GM12892 (cell line): Measurements from ENCODE around the gene UBE2F.

ENCODE experiments used
- DNase-seq: peaks from one replicate; pipeline ENCODE4 v3.0.0; 2011; ENCODE audit not compliant: insufficient read length
- FAIRE-seq: peaks from 2 replicates; lab custom pipeline; 2011; peaks lifted over from hg19 to GRCh38; lab: Jason Lieb, UNC
- POLR2A ChIP-seq: IDR thresholded peaks from 2 replicates; pipeline ENCODE4 v1.6.1; 2011; ENCODE audit warnings: low read depth, low read length, control low read depth
- POLR2AphosphoS5 ChIP-seq: IDR thresholded peaks from 2 replicates; pipeline ENCODE4 v1.6.1; 2011; ENCODE audit warnings: low read depth, low read length, control low read depth
- TAF1 ChIP-seq: IDR thresholded peaks from 2 replicates; pipeline ENCODE4 v1.6.1; 2011; ENCODE audit warnings: low read depth, mild to moderate bottlenecking, control low read depth, low read length, borderline replicate concordance

Gene UBE2F

DNA sequence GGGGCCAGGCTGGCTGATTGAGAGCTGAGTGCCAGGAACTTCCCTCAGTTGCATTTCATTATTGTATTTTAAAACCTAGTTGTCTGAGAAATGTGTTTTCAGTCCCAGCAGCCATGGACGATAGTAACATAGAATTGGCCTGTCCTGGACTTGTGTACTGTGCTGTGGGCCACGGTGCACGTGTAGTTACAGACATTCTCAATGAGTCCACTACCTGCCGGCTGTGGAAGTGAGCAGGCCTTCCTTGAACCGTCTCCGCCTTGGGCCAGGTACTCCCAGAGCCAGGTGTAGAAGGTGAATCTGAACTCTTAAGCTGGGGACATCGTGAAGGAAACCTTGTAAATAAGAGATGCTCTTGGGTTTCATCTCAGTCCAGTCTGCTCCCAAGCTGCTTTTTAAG lies 47.0 kb downstream of the UBE2F start:
- DNase-seq (no peak), FAIRE-seq (no peak)
- TF ChIP-seq TAF1: no peak
- no peak for TF ChIP-seq POLR2A
- no peak for TF ChIP-seq POLR2AphosphoS5

DNA sequence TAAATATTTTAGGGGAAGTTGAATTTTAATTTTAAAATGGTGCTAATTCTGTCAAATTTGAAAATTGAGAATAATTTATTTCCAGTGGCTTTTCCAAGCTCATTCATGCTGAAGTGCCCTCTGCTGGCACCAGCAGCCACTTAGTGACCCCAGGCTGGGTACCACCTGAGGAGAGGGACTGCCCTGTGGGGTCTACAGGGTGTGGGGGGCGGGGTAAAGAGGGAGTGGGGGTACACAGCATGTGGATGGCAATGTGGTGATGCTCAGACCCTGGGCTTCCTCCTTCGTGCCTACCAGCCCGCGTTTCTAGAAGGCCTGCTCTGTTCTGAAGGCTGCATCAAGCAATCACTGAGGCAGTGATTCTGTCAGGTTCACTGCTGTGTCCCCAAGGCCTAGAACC lies 48.9 kb downstream of the UBE2F start:
- DNase-seq (no peak), FAIRE-seq (no peak)
- TF ChIP-seq TAF1 (no peak), POLR2A (no peak), POLR2AphosphoS5 (no peak)

DNA sequence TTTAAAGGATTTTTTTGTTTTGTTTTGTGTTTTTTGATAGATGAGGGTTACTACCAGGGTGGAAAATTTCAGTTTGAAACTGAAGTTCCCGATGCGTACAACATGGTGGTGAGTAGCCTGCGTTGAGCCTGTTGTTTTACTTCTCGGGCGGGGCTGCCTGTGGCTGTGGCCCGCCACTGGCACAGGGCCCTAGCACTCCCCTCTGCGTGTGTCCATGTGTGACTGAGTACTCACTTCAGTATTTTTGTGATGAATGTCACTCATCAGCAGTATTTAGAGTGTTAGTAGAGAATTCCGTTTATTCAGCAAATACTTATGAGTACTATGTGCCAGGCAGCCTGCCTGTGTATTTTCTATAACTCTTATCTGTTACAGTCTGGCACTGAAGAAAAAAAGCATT lies 49.7 kb downstream of the UBE2F start:
- DNase-seq (no peak), FAIRE-seq (no peak)
- TF ChIP-seq POLR2AphosphoS5 (no peak), POLR2A (no peak), TAF1 (no peak)

DNA sequence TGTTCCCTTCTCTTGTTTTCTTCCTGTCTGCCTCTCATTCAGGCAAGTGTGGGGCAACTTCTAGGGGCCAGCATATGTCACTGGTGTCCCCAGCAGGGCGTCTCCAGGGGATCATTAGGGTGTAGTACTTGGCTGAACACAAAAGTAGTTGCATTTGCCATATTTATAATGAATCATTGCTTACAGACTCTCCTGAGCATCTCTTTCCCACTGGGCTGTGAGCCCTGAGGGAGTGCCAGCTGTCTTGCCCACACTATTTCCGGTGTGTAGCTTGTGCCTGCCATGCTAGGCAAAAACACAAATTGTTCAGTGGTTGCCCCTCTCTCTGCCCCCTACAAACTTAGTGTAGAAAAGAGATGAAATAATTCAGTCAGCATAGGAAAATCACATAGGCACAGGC lies 53.1 kb downstream of the UBE2F start:
- TF ChIP-seq POLR2A (no peak), POLR2AphosphoS5 (no peak), TAF1 (no peak)
- DNase-seq (no peak), FAIRE-seq (no peak)

DNA sequence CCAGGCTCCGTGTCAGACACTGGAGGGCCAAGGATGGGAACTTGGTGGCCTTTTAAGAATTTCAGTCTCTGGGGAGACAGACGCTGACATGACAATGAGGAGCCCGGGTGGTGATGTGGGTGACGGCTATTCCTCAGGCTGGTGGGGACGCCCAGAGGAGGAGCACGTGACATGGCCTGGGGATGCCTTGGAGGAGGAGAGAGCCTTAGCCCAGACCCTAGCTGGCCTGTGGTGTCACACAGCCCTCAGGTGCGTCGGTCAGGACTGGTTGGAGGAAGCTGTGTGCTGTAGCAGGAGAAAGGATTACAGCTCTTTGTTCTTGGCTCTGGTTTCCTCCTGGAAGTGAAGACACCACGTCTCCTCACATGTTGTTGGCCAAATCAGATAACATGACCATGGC lies 54.0 kb downstream of the UBE2F start:
- TF ChIP-seq POLR2AphosphoS5 (no peak), POLR2A (no peak), TAF1 (no peak)
- DNase-seq (no peak), FAIRE-seq (no peak)

DNA sequence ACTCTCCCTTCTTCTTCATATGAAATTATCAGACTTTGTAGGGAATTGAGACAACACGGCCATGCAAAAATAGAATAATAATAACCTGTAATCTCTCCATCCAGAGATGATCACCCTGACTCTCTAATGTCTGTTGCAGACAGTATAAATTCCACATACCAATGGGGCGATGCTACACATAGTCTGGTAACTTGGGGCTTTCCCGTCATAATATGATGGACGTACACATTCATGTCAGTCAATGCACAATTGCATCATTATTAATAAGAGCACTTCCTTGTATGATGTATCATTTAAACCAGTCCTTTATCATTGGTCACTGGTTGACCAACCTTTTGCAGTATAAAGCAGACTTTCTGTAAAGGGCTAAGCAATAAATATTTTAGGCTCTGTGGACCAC lies 54.5 kb downstream of the UBE2F start:
- no peak for DNase-seq
- TF ChIP-seq POLR2A: no peak
- TF ChIP-seq TAF1: no peak
- no peak for TF ChIP-seq POLR2AphosphoS5

DNA sequence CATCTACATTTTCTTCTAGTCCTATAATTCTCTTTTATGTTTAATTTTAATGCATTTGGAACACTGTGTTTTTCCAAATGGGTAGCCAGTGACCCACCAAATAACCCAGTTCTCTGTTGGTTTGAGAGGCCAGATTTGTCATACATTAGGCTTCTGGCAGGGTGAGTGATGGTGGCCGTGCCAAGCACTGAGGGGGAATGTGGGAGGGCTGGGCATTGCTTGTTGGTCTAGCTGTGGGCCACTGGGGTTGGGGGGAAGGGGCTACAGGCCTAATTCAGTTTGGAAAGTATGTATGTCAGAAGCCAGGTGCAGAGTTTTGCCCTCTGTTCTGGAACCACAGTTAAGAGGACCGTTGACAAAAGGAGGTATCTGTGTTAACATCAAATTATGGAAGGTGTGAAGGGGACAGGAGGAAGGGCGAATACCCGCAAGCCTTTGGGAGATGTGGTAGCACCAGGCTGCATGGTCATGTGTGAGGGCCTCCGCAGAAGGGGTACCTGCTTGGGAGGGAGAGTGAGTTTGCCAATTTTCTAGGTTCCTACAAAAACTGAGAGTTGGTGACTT lies 55.9 kb downstream of the UBE2F start:
- FAIRE-seq: no peak
- TF ChIP-seq TAF1 (no peak), POLR2AphosphoS5 (no peak), POLR2A (no peak)
- no peak for DNase-seq

More for the DNA sequence above, 54.5 kb downstream of the UBE2F start:
- no peak for FAIRE-seq

DNA sequence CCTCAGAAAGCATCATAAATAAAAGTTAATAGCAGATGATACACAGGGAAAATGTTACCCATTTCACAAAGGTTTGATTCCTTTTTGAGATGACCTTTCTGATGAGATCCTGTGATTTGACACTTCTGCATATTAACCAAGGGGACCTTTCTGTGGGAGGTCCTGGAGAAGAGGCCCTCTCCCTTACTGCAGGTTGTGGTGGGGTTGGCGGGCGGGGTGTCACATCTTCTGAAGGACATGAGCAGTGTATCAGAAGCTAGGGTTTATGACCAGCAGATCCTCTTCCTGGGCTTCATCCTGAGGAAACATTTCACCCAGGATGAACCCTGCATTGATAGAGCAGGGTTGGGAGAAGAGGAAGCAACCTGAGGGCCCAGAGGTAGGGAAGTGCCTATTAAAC lies 56.8 kb downstream of the UBE2F start:
- DNase-seq (no peak), FAIRE-seq (no peak)
- TF ChIP-seq TAF1 (no peak), POLR2A (no peak), POLR2AphosphoS5 (no peak)

DNA sequence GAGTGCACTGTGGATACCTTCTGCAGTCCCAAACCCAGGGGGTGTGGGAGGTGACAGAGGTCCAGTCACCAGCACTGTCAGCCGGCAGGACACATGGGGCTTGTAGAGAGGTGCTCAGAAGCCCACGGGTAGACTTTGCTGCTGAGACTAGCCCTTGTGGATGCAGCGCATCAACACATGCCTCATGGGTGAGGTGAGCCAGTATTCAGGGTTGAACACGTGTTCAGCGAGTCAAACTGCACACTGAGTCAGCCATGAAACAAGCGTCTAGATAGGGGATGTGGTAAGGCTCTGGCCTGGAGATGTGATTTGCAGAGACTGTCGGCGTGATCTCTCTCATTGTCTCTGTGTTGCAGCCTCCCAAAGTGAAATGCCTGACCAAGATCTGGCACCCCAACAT lies 58.2 kb downstream of the UBE2F start:
- DNase-seq: no peak
- no peak for FAIRE-seq
- no peak for TF ChIP-seq POLR2A

DNA sequence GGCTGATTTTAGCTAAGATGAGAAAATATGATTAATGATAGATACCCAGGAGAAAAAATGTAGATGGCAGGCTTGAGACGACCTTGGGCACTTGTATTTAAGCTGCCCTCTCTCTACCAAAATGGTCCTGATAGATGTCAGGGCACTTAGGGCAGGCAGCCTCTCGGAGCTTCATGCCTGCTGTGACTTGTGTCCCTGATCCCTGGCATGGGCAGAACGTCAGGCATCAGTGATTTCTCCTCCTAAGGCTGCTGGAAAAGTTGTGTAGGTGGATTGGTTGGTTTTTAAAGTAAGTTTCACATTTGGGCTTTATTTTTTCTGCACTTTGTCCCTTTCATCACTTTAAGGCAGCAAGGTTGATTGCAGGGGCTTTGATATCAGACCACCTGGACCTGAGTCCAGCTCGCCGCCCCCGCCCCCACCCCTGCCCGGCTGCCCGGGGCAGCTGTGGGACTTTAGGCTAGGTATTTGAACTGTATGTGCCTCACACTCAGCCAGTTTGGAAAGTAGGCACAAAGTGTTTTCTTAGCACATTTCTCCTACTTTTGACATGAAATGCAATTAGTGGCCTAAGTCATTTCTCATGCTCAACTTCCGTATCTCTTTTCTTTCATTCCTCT lies 59.0 kb downstream of the UBE2F start:
- TF ChIP-seq POLR2AphosphoS5: no peak
- no peak for TF ChIP-seq TAF1
- TF ChIP-seq POLR2A: no peak
- FAIRE-seq: no peak
- DNase-seq: no peak

DNA sequence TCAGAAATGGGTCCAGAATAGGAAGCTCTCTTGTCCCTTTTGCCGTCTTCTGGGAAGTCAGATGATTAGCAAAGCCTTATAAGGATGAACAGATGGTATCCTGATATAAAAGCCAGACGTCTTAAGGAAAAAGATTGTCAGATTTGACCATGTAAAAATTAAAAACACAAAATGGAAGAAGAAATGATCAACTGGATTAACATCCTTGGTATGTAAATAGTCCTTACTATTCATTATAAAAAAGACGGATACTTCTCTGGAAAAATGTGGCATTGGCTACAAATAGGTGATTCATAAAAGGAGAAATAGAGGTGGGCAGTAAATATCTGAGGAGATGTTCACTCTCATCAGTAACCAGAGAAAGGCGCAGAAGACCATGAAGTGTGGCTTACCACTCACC lies 60.2 kb downstream of the UBE2F start:
- DNase-seq (no peak), FAIRE-seq (no peak)
- TF ChIP-seq TAF1: no peak
- TF ChIP-seq POLR2AphosphoS5: no peak
- no peak for TF ChIP-seq POLR2A

DNA sequence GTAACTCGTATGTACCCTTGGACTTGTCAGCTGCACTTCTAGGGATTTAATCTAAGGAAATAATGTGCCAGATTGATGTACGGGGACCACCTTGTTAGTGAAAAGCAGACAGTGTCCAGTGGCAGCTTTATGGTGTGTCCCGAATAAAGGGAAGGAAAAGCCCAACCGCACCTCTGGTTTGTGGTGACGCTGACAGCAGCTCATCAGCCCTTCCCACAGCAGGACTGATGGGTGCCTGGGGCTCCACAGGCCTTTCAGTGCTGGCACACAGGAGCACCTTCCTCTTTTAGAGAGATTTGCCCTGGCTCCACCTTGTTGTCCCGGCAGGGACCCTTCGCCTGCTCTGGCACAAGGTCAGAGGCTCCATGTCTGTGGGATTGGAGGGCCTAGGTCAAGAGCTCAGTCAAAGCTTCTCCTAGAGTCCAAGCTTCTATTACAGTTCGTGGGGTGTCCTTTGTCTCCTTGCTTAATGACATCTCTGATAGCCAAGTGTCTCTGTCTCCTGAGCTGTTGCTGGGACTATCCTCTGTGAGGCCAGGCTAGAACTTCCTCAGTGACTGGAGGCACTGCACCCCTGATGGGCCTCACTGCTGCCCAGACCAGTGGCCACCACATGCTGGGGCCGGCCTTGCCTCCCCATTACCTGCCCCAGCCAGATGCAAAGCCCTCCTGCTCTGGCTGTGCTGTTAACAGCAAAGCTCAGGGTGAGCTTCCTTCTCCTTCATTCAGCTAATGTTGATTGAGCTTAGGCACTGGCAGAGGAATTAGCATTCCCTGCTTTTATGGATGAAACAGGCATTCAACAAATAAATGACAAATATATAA lies 61.0 kb downstream of the UBE2F start:
- no peak for FAIRE-seq
- no peak for DNase-seq
- TF ChIP-seq TAF1 (no peak), POLR2AphosphoS5 (no peak), POLR2A (no peak)
